GM12874 (cell line): ENCODE data around the gene CCDC85A.

Experiments used
- TF ChIP-seq, protein P1 (sequence below): IDR thresholded peaks from 2 replicates; pipeline ENCODE4 v1.5.1; 2011; ENCODE audit warnings: low read depth, mild to moderate bottlenecking, control low read depth, low read length, moderate library complexity; ENCODE audit not compliant: insufficient read depth

CCDC85A gene

DNA sequence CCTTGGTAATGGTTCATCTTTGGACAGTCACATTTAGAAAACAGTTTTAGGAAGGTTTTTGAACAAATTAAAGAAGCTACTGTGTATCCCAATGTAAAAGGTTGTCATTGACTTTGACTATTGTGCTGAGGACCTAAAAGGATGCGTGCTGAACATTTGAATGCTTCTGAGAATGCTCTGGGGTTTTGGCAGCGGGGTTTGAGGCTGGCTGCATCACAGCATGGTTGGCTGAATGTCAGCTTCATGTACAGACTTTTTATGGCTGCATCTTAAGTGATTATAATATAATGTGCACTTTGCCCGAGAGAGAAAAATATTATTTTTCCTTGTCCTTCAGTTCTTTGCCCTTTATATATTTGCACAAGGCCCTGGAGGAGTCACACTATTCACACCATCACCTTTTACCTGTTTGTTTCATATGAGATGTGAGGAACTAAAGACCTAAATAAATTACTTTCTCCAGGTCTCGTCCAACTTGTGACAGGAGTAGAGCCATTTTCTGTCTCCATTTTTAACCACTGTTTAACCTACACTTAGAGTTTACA lies 125.9 kb downstream of the CCDC85A start:
- TF ChIP-seq, protein P1, sequence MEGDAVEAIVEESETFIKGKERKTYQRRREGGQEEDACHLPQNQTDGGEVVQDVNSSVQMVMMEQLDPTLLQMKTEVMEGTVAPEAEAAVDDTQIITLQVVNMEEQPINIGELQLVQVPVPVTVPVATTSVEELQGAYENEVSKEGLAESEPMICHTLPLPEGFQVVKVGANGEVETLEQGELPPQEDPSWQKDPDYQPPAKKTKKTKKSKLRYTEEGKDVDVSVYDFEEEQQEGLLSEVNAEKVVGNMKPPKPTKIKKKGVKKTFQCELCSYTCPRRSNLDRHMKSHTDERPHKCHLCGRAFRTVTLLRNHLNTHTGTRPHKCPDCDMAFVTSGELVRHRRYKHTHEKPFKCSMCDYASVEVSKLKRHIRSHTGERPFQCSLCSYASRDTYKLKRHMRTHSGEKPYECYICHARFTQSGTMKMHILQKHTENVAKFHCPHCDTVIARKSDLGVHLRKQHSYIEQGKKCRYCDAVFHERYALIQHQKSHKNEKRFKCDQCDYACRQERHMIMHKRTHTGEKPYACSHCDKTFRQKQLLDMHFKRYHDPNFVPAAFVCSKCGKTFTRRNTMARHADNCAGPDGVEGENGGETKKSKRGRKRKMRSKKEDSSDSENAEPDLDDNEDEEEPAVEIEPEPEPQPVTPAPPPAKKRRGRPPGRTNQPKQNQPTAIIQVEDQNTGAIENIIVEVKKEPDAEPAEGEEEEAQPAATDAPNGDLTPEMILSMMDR, result no peak

DNA sequence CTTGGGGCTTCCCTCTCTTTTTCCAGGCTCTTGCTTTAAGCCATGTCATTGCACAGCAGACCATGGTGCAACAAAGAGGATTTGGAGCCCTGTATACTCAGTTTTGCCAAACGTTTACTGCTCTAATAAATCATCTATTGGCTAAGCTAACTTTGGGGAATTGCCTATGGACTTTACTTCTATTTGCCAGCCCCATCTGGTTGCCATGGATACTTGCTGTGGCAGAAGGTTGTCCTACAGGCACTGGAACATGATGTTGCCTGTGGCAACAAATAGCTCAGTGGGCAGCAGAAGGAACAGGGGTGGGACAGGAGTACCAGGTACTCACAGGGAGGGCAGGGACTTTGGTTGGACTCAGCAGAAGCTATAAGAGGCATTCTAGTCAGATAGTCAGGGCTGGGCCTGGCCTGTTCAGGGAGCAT lies 129.7 kb downstream of the CCDC85A start:
- TF ChIP-seq, protein P1, result no peak

DNA sequence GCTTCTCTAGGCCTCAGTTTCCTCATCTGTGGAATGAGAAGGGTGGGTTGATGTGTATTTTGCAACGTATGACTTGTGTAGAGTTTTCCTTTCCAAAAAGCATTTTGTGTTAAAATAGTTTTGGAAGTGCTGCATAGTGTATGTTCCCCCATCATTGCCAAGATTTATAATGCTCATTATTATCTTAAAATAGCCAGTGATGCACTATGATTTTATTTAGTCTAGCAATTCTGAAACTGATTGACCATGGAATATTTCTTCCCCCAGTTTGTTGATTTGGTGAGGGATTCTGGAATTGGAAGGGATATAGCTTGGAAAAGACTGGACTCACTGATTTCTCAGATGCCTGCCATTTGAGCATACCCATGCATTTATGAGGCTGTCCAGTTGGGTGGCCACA lies 130.6 kb downstream of the CCDC85A start:
- TF ChIP-seq, protein P1, result no peak

DNA sequence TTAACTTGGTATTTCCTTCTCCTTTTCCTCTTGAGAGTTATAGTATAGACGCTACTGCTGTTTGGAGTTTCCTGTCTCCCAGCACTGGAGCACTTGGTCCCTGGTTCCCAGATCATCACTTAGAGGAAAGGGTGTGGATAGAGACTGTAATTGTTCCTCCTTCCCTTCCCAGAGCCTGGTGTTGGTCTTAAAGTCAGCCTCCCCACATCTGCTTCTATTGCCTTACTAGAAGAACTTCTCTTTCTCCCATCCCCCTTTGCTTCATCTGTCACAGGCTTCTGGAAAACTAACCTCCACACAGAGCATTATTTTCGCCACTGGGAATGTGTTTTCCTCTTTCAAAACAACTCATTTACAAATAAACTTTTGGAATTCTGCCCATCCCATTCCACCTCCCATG lies 131.0 kb downstream of the CCDC85A start:
- TF ChIP-seq, protein P1, result no peak

DNA sequence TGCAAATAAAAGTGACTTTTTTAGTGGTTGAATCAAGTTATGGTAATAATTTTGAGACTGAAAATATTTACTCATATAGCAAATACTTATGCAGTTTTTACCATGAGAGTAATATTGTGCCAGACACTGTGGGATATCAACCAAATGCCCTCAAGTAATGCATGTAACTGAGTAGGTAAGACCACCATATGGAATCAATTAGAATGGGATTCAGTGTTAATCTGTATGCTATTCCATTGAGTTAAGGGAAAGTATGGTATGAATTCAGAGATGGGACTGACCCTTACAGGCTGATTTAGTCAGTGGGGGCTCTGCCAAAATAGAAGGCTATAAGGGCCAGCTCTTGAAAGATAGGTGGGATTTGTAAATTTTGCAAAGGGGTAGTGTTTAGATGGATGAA lies 131.6 kb downstream of the CCDC85A start:
- TF ChIP-seq, protein P1, result no peak

DNA sequence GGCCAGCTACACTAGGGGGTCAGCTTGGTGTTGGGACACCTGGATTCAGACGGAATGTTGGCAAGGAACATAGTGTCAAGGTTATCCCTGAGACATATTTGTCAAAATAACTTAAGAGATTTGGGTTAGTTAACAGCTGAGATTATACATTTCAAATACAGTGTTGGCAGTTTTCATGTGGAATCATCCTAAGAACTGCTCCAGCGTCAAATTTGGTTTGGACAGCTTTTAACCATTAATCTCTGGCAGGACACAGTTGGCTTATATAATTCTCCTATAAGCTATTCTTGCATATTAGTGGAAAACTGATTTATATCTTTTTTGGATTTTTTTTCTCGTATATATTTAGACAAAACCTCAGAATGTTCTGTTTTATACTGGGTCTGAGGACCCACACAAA lies 132.2 kb downstream of the CCDC85A start:
- TF ChIP-seq, protein P1, result no peak

DNA sequence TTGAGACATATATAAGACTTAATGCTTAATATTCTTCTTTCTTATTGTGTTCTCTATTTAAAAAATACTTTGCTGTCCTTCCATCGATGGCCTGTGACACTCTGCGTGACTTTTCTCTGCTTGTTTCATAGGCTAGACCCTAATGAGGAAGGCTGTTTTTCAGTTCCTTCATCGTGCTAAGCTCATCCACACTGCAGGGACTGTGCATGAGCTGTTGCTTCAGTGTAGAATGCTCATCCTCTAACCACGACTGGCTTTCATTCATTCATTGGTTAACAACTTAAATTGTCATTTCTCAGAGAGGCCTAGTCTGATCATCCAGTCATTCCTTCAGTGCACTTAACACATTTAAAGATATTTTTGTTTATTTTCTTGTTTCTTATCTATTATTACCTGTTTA lies 134.4 kb downstream of the CCDC85A start:
- TF ChIP-seq, protein P1, result no peak

DNA sequence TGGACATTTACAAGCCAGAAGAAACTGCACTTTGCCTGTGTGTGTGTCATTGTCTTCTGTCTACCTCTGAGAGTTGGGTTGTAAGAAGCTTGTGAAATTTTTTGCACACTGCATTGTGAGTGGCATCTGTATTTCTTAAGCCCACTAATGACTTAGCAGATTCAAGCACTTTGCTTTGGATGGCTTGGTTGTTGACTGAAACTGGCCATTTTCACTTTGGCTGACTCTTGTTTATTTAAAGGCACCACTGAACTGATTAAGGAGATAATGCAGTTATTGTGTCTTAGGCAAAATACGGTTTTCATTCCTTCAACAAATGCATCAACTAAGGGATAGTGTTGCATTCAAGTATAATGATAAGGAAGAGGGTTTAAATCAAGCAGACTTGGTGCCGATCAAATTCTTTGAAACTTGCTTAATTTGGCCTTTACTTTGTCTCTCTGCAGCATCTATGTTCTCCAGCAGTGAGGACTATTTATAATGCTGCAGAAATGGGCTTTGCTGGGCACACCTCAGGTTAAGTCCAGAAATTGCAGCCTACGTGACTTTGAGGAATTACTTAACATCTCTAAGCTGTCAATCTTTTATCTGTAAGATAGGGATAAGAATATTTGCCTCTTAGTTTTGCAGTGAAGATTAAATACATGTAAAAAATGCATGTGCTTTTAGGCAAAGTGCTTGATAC lies 142.0 kb downstream of the CCDC85A start:
- TF ChIP-seq, protein P1, result no peak
